GM23338 (cell line): Measurements from ENCODE around the gene CDC40.

Source experiments
- CREB1 ChIP-seq: fragments of 250-450 bp; sonication (Bioruptor Pico); IDR thresholded peaks from 2 replicates; pipeline ENCODE4 v1.5.0; 2020; ENCODE audit warnings: low read depth, mild to moderate bottlenecking, moderate library complexity
- CTCF ChIP-seq, 2 experiments: fragments of 200-600 bp in 1 of 2; sonication (generic) in 1 of 2; conservative IDR thresholded peaks; 2 replicates each; pipeline versions ENCODE4 v1.5.1 to v1.6.1; 2016 to 2017; ENCODE audit warnings: antibody characterized with exemption in 2 of 2, low read depth in 2 of 2, mild to moderate bottlenecking in 2 of 2, moderate library complexity in 1 of 2
- EZH2 ChIP-seq: fragments of 200-600 bp; sonication (generic); IDR thresholded peaks from one replicate; pipeline ENCODE4 v1.8.0; 2017; ENCODE audit warnings: antibody characterized with exemption, mild to moderate bottlenecking, low read depth; ENCODE audit not compliant: unreplicated experiment
- EZH2phosphoT487 ChIP-seq: fragments of 200-600 bp; sonication (generic); IDR thresholded peaks from one replicate; pipeline ENCODE4 v1.8.1; 2018; ENCODE audit warnings: antibody characterized with exemption; ENCODE audit not compliant: unreplicated experiment
- POLR2AphosphoS5 ChIP-seq: IDR thresholded peaks from 2 replicates; pipeline ENCODE4 v1.6.1; 2016; ENCODE audit warnings: antibody characterized with exemption, low read depth

- TF ChIP-seq POLR2AphosphoS5 (no peak), CREB1 (CRISPR knock-in tag) (no peak), CTCF (conservative IDR thresholded peaks at IDR 0.05; ENCODE audit: low read depth in 2 of 2) (no peak), EZH2phosphoT487 (no peak), EZH2 (no peak)
Measured at GRCh38 chr6:110233770-110234374, 53.6 kb downstream of the CDC40 start.
